Stimulated activated CD8-positive, alpha-beta memory T cell treated with anti-CD3 and anti-CD28 coated beads, Interleukin-15, amount 100 ng/mL, for 1 hour (primary cell): Measurements from ENCODE around the gene SCO2.

Experiments
- DNase-seq: peaks from one replicate; pipeline ENCODE4 v3.0.0-alpha.2; 2020; ENCODE audit warnings: low read depth

Gene SCO2

GRCh38 chr22:50498322-50498890, 27.0 kb downstream of the SCO2 start:
- DNase-seq: peak; percentile 54

- no peak for DNase-seq
Measured at GRCh38 chr22:50497093-50497492, 28.3 kb downstream of the SCO2 start.

- DNase-seq: no peak
Measured at GRCh38 chr22:50490531-50491308, 34.7 kb downstream of the SCO2 start.

- DNase-seq: no peak
Measured at GRCh38 chr22:50489363-50490243, 35.8 kb downstream of the SCO2 start.

- DNase-seq: no peak
Measured at GRCh38 chr22:50488886-50489285, 36.5 kb downstream of the SCO2 start.

- no peak for DNase-seq
Measured at GRCh38 chr22:50488006-50488677, 37.3 kb downstream of the SCO2 start.

- no peak for DNase-seq
Measured at GRCh38 chr22:50487290-50488005, 38.0 kb downstream of the SCO2 start.

- no peak for DNase-seq
Measured at GRCh38 chr22:50486561-50487289, 38.7 kb downstream of the SCO2 start, which contains the start of gene MIOX. MIOX (plus strand) TSS chr22:50486859; CDS start chr22:50486898, 39 bp downstream.

GRCh38 chr22:50485221-50486131, 39.9 kb downstream of the SCO2 start:
- DNase-seq: no peak

- no peak for DNase-seq
Measured at GRCh38 chr22:50483977-50484853, 41.2 kb downstream of the SCO2 start.

- no peak for DNase-seq
Measured at GRCh38 chr22:50483556-50483955, 41.8 kb downstream of the SCO2 start.

- DNase-seq: no peak
Measured at GRCh38 chr22:50483106-50483505, 42.3 kb downstream of the SCO2 start.

- DNase-seq: no peak
Measured at GRCh38 chr22:50482107-50483074, 43.0 kb downstream of the SCO2 start.

GRCh38 chr22:50481440-50482106, 43.8 kb downstream of the SCO2 start, which contains the start of gene ADM2:
ADM2 (plus strand) TSS chr22:50481543; CDS start chr22:50481848, 305 bp downstream.
- DNase-seq: peak; percentile 40

GRCh38 chr22:50481045-50481439, 44.4 kb downstream of the SCO2 start:
- no peak for DNase-seq

- DNase-seq: no peak
Measured at GRCh38 chr22:50479721-50480120, 45.7 kb downstream of the SCO2 start.

- no peak for DNase-seq
Measured at GRCh38 chr22:50477923-50478322, 47.5 kb downstream of the SCO2 start.
